ENCODE measurements around the gene ASB10. TPM values are rescaled to one million over a fixed set of nuclear protein-coding genes. Genes with fewer than 3 reads are reported as not detected.
A peak's percentile ranks its signal among the peaks of the same experiment; 100 is the strongest.

The ASB10 gene
- total and polyA plus RNA-seq, 2 of the 13 experiments (the other 11 are each of a cell fraction or from before 2014, with no cell fraction given) = not detected

DNA sequence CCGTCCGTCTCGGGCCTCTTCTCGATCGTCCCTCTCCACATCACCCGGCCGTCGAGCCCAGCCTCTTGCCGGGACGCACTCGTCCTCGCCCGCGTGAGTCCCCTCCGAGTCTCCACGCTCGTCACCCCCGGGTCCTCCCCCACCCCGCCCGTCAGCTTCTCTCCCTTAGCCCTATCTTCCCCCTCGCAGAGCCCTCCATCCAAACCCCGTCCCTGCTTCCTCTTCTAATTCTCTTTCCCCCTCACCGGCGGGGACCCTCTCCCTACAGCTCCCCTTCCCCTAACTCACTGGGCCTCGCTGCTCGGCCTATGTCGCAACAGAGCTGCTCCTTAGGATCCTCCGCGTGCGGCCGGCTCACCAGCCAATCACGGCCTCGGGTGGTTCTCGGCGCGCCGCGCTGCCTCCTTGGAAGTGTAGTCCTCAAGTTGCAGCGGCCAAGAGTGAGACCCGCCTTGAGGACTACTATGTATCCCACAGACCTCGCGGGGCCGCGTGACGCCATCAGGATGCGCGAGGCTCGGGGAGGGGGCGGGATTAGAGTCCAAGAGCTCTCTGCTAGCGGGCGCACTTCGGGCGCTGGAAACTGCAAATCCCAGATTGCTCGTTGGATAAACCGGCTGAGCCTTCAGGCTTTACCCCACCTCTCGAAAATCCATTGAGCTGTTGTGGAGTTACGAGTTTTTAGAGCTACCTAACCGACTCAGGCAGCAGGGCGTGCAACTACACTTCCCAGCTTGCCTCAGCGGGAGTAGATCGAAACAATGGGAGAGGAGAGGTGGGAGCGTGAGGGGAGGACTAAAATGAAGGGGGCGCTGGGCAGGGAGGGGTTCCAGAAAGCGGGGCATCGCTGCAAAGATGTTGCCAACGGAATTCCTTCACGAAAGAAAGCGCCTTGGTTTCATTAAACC lies 40.1 kb upstream of the ASB10 start, which contains the start of gene ABCF2 (continued):
- TF ChIP-seq, protein P1, sequence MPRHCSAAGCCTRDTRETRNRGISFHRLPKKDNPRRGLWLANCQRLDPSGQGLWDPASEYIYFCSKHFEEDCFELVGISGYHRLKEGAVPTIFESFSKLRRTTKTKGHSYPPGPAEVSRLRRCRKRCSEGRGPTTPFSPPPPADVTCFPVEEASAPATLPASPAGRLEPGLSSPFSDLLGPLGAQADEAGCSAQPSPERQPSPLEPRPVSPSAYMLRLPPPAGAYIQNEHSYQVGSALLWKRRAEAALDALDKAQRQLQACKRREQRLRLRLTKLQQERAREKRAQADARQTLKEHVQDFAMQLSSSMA (CRISPR knock-in tag; IDR thresholded peaks at IDR 0.05) = no peak
- TF ChIP-seq FLYWCH1 (CRISPR knock-in tag; IDR thresholded peaks at IDR 0.05) (no peak), HCFC1 (IDR thresholded peaks at IDR 0.05; ENCODE audit: low read depth, low read length) (peak; percentile 95), GATA4 (IDR thresholded peaks at IDR 0.05; ENCODE audit: borderline replicate concordance, low read depth) (no peak; the same call in 1 of the 2 replicates), SMARCE1 (IDR thresholded peaks at IDR 0.05; ENCODE audit: borderline replicate concordance) (no peak), ZNF460 (CRISPR knock-in tag; IDR thresholded peaks at IDR 0.05; ENCODE audit: borderline replicate concordance) (no peak; the same call in 1 of the 2 replicates), SAFB2 (CRISPR knock-in tag; IDR thresholded peaks at IDR 0.05; ENCODE audit: borderline replicate concordance, low read depth) (peak; percentile 67), BHLHE40 (IDR thresholded peaks at IDR 0.05; ENCODE audit: low read length) (peak; percentile 60; the same call in 1 of the 2 replicates), PAF1 (CRISPR knock-in tag; IDR thresholded peaks at IDR 0.05) (no peak), ATF1 (CRISPR knock-in tag; IDR thresholded peaks at IDR 0.05) (peak; percentile 99), XRCC5 (optimal IDR thresholded peaks at IDR 0.05; ENCODE audit: low read length) (peak; percentile 70), ZNF879 (CRISPR knock-in tag; IDR thresholded peaks at IDR 0.05) (no peak), KDM2A (CRISPR knock-in tag; IDR thresholded peaks at IDR 0.05; ENCODE audit: borderline replicate concordance, low read depth) (peak; percentile 94; the same call in 1 of the 2 replicates), GATAD1 (CRISPR knock-in tag; IDR thresholded peaks at IDR 0.05) (peak; percentile 97), MXI1 (IDR thresholded peaks at IDR 0.05; ENCODE audit: borderline replicate concordance, low read depth, low read length) (peak; percentile 73; the same call in 1 of the 3 replicates), ZNF138 (CRISPR knock-in tag; IDR thresholded peaks at IDR 0.05; ENCODE audit: low read depth) (no peak), JUN (CRISPR knock-in tag; IDR thresholded peaks at IDR 0.05) (no peak), EEA1 (CRISPR knock-in tag; IDR thresholded peaks at IDR 0.05; ENCODE audit: borderline replicate concordance) (peak; percentile 64; the same call in 1 of the 2 replicates), ZNF143 (CRISPR knock-in tag; IDR thresholded peaks at IDR 0.05) (peak; percentile 97), HNRNPH1 (optimal IDR thresholded peaks at IDR 0.05; ENCODE audit: low read depth, low read length) (no peak)
- TF ChIP-seq, protein P2, sequence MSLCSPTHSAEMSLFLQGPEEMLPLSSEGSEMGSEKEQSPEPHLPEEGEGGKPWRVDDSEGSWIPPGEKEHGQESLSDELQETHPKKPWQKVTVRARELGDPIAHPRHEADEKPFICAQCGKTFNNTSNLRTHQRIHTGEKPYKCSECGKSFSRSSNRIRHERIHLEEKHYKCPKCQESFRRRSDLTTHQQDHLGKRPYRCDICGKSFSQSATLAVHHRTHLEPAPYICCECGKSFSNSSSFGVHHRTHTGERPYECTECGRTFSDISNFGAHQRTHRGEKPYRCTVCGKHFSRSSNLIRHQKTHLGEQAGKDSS (CRISPR knock-in tag; IDR thresholded peaks at IDR 0.05; ENCODE audit: borderline replicate concordance, low read depth) = no peak; the same call in 1 of the 2 replicates
- TF ChIP-seq, protein P3, sequence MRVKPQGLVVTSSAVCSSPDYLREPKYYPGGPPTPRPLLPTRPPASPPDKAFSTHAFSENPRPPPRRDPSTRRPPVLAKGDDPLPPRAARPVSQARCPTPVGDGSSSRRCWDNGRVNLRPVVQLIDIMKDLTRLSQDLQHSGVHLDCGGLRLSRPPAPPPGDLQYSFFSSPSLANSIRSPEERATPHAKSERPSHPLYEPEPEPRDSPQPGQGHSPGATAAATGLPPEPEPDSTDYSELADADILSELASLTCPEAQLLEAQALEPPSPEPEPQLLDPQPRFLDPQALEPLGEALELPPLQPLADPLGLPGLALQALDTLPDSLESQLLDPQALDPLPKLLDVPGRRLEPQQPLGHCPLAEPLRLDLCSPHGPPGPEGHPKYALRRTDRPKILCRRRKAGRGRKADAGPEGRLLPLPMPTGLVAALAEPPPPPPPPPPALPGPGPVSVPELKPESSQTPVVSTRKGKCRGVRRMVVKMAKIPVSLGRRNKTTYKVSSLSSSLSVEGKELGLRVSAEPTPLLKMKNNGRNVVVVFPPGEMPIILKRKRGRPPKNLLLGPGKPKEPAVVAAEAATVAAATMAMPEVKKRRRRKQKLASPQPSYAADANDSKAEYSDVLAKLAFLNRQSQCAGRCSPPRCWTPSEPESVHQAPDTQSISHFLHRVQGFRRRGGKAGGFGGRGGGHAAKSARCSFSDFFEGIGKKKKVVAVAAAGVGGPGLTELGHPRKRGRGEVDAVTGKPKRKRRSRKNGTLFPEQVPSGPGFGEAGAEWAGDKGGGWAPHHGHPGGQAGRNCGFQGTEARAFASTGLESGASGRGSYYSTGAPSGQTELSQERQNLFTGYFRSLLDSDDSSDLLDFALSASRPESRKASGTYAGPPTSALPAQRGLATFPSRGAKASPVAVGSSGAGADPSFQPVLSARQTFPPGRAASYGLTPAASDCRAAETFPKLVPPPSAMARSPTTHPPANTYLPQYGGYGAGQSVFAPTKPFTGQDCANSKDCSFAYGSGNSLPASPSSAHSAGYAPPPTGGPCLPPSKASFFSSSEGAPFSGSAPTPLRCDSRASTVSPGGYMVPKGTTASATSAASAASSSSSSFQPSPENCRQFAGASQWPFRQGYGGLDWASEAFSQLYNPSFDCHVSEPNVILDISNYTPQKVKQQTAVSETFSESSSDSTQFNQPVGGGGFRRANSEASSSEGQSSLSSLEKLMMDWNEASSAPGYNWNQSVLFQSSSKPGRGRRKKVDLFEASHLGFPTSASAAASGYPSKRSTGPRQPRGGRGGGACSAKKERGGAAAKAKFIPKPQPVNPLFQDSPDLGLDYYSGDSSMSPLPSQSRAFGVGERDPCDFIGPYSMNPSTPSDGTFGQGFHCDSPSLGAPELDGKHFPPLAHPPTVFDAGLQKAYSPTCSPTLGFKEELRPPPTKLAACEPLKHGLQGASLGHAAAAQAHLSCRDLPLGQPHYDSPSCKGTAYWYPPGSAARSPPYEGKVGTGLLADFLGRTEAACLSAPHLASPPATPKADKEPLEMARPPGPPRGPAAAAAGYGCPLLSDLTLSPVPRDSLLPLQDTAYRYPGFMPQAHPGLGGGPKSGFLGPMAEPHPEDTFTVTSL (CRISPR knock-in tag; IDR thresholded peaks at IDR 0.05; ENCODE audit: borderline replicate concordance) = no peak
- TF ChIP-seq, protein P4, sequence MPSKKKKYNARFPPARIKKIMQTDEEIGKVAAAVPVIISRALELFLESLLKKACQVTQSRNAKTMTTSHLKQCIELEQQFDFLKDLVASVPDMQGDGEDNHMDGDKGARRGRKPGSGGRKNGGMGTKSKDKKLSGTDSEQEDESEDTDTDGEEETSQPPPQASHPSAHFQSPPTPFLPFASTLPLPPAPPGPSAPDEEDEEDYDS (CRISPR knock-in tag; IDR thresholded peaks at IDR 0.05) = peak; percentile 65
